NCI-H128 (cell line): ENCODE results near the gene PPP2R3A.
"Not testable (repeated sequence)": the region's sequence is repeated elsewhere in the genome, so short reads cannot be mapped to it uniquely, and the experiment has no call there.

Source experiments
- DNase-seq: peaks from one replicate; lab custom pipeline; 2025; ENCODE audit not compliant: unreplicated experiment; lab: John Stamatoyannopoulos, UW

PPP2R3A gene

GRCh38 chr3:136083641-136084382 lies 118.3 kb downstream of the PPP2R3A start:
- not testable (repeated sequence) for DNase-seq

DNA sequence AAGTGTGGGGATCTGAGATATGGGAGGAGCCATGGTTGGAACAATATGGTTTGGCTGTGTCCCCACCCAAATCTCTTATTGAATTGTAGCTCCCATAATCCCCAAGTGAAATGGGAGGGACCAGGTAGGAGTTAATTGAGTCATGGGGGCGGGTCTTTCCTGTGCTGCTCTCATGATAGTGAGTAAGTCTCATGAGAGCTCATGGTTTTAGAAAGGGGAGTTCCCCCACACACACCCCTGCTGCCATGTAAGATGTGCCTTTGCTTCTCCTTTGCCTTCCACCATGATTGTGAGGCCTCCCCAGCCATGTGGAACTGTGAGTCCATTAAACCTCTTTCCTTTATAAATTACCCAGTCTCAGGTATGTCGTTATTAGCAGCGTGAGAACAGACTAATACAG lies 119.5 kb downstream of the PPP2R3A start:
- DNase-seq, result not testable (repeated sequence)

GRCh38 chr3:136093771-136094170 lies 128.2 kb downstream of the PPP2R3A start:
- DNase-seq, result no peak

- no peak for DNase-seq
Measured at GRCh38 chr3:136105044-136105443, 139.5 kb downstream of the PPP2R3A start.

- no peak for DNase-seq
Measured at GRCh38 chr3:136106101-136106500, 140.6 kb downstream of the PPP2R3A start.

DNA sequence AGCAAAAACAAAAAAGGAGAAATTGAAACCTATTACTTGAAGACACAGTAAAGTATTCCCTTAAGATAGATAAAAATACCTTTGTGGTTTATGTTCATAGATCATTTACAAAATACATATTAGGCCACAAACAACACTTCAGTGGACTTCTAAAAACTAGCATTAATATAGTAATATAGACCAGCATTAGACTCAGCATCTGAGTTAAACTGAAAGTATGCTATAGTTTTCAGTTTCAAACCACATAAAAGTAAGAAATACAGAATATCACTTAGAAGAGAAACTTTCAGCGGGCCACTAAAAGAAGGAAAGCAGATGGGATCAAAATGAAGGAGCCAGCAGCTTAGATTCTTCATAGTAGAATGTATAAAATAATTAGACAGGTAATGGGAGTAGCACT lies 144.0 kb downstream of the PPP2R3A start:
- no peak for DNase-seq

- DNase-seq, result no peak
Measured at GRCh38 chr3:136110481-136110880, 145.0 kb downstream of the PPP2R3A start.

DNA sequence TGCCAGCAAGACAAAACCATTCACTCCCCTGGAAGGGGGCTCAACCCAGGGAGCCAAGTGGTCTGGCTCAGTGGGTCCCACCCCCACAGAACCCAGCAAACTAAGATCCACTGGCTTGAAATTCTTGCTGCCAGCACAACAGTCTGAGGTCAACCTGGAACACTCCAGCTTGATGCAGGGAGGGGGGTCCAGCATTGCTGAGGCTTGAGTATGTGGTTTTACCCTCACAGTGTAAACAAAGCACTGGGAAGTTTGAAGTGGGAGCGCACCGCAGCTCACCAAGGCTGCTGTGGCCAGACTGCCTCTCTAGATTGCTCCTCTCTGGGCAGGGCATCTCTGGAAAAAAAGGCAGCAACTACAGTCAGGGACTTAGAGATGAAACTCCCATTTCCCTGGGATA lies 148.9 kb downstream of the PPP2R3A start:
- no peak for DNase-seq

DNA sequence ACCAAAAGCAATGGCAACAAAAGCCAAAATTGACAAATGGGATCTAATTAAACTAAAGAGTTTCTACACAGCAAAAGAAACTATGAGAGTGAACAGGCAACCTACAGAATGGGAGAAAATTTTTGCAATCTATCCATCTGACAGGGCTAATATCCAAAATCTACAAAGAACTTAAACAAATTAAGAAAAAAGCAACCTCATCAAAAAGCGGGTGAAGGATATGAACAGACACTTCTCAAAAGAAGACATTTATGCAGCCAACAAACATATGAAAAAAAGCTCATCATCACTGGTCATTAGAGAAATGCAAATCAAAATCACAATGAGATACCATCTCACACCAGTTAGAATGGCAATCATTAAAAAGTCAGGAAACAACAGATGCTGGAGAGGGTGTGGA lies 153.8 kb downstream of the PPP2R3A start:
- DNase-seq, result not testable (repeated sequence)

DNA sequence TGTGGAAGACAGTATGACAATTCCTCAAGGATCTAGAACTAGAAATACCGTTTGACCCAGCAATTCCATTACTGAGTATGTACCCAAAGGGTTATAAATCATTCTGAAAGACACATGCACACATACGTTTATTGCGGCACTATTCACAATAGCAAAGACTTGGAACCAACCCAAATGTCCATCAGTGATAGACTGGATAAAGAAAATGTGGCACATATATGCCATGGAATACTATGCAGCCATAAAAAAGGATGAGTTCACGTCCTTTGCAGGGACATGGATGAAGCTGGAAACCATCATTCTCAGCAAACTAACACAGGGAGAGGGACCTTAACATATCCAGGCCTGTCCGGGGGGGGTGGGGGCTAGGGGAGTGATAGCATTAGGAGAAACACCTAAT lies 154.3 kb downstream of the PPP2R3A start:
- DNase-seq, result not testable (repeated sequence)

- no peak for DNase-seq
Measured at GRCh38 chr3:136120373-136121348, 155.1 kb downstream of the PPP2R3A start.

DNA sequence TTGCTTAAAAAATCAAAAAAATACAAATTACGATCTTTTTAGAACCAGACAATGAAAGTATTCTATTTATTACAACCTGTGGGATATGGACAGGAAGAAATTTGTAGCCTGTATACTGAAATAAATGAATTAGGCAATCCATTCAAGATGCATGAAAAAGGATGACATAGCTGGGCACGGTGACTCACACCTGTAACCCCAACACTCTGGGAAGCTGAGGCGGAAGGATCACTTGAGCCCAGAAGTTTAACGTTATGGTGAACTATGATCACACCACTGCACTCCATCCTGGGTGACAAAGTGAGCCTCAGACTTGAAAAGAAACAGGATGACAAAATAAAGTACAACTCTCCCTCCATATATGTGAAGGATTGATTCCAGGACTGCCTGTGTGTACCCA lies 156.5 kb downstream of the PPP2R3A start:
- DNase-seq, result no peak

DNA sequence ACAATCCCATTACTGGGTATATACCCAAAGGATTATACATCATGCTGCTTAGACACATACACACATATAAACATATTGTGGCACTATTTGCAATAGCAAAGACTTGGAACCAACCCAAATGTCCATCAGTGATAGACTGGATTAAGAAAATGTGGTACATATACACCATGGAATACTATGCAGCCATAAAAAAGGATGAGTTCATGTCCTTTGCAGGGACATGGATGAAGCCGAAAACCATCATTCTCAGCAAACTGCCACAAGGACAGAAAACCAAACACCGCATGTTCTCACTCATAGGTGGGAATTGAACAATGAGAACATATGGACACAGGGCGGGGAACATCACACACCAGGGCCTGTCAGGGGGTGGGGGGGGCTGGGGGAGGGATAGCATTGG lies 166.1 kb downstream of the PPP2R3A start:
- DNase-seq, result not testable (repeated sequence)

GRCh38 chr3:136134091-136134490 lies 168.6 kb downstream of the PPP2R3A start:
- DNase-seq, result no peak

- no peak for DNase-seq
Measured at GRCh38 chr3:136135039-136135802, 169.7 kb downstream of the PPP2R3A start.

DNA sequence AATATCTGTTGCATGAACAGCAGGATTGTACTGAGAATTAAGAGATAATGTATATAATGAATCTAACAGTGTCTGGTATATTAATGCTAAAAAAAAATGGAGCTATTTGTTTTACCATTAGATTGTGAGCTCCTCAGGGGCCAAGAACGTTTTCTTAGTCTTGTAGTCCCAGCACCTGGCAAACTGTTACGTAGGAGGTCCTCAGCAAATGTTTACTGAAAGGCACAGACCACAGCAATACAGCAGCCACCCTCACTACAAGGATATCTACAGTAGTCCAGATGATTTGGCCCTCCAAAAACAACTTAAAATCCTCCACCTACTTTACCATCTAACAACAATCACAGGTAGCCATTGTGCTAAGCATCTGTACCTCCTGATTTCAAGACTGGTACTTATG lies 170.9 kb downstream of the PPP2R3A start:
- DNase-seq, result no peak

DNA sequence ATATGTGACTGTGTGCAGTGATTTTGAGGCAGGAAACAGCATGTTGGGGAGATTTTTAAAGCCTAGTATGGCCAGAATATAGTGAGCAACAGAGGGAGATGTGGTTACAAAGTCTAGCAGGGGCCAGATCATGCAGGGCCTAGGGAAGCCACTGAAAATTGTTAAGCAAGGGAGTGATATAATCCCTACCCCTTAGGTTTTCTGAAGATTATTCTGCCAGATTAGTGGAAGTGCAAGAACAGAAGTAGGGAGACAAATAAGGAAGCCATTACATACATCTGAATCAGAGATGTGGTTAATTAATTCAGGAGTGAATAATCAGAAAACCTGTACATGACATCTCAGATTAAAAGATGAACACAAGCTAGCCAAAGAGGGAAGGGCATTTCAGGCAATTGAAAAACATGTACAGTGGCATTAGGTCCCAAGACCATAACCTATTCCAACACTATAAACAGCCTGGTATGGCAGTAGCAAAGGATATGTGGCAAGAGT lies 175.8 kb downstream of the PPP2R3A start:
- no peak for DNase-seq

GRCh38 chr3:136141891-136142290 lies 176.4 kb downstream of the PPP2R3A start:
- DNase-seq, result no peak

DNA sequence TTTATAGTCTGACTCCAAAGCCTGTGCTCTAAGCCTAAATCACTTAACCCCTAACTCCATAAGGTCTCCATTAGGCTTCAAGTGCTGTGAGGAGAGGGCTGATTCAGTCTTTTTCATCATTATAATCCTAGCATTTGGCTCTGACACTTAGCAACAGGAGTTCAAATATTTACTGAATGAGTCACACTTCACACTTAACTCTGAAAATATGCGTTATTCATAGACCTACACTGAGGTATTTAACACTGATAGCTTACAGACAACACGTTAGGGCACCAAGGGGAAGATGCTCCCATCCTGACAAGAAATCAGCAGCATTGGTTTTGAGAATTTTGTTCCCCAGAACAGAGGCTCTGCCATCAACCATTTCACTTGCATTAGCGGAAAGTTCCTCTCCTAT lies 177.1 kb downstream of the PPP2R3A start:
- no peak for DNase-seq

- DNase-seq, result not testable (repeated sequence)
Measured at GRCh38 chr3:136144397-136144796, 178.9 kb downstream of the PPP2R3A start.
